HEK293 (cell line): ENCODE measurements around the gene E2F1.

Source experiments
- CTCF ChIA-PET: fragments of 350-600 bp; formaldehyde crosslinking; extraction: SDS; loops from one replicate; lab custom pipeline; 2021; ENCODE audit warnings: antibody characterized with exemption; lab: Yijun Ruan, JAX
- POLR2A ChIA-PET: fragments of 300-600 bp; formaldehyde crosslinking; extraction: SDS; loops from one replicate; lab custom pipeline; 2020; ENCODE audit warnings: antibody characterized with exemption, inconsistent platforms; lab: Yijun Ruan, JAX
- H3K27ac ChIP-seq: fragments of 200-500 bp; sonication (Bioruptor generic); 2 replicates; pipeline ENCODE4 v1.5.1; 2014; ENCODE audit warnings: low read depth, low read length, control low read depth, inconsistent platforms; ENCODE audit errors: extremely low read depth
- H3K36me3 ChIP-seq, 2 experiments: fragments of 200-500 bp in 1 of 2; sonication (Bioruptor generic) in 1 of 2; 1 replicate in 1 of 2; 2 replicates in 1 of 2; pipeline ENCODE4 v1.5.1; 2014 to 2017; ENCODE audit warnings: inconsistent platforms in 2 of 2, low read length in 2 of 2; ENCODE audit not compliant: control insufficient read depth in 2 of 2, insufficient read depth in 1 of 2
- H3K4me1 ChIP-seq: fragments of 200-500 bp; sonication (Bioruptor generic); 2 replicates; pipeline ENCODE4 v1.5.1; 2014; ENCODE audit warnings: mild to moderate bottlenecking, low read length, inconsistent platforms; ENCODE audit not compliant: control insufficient read depth, insufficient read depth
- H3K4me3 ChIP-seq: 2 replicates; pipeline ENCODE4 v1.5.1; 2011; ENCODE audit warnings: low read depth, mild to moderate bottlenecking, control low read depth, low read length, moderate library complexity
- H3K9me3 ChIP-seq: fragments of 200-500 bp; sonication (Bioruptor generic); 2 replicates; pipeline ENCODE4 v1.5.1; 2014; ENCODE audit warnings: low read depth, low read length, inconsistent platforms; ENCODE audit not compliant: control insufficient read depth, insufficient read depth
- HOXD13 ChIP-seq: sonication (generic); formaldehyde crosslinking; IDR thresholded peaks from 2 replicates; pipeline ENCODE4 v1.8.0; 2022; ENCODE audit warnings: missing genetic modification reagents, borderline replicate concordance
- KLF1 ChIP-seq: fragments of 450-650 bp; formaldehyde crosslinking; IDR thresholded peaks from 2 replicates; pipeline ENCODE4 v1.5.1; 2016; ENCODE audit warnings: missing biosample characterization, missing genetic modification characterization
- KLF9 ChIP-seq: fragments of 450-650 bp; formaldehyde crosslinking; IDR thresholded peaks from 2 replicates; pipeline ENCODE4 v1.5.1; 2016; ENCODE audit warnings: missing biosample characterization, missing genetic modification characterization, low read depth
- PATZ1 ChIP-seq: fragments of 450-650 bp; formaldehyde crosslinking; IDR thresholded peaks from 2 replicates; pipeline ENCODE4 v1.5.1; 2016; ENCODE audit warnings: missing biosample characterization, missing genetic modification characterization
- PRDM4 ChIP-seq: fragments of 450-650 bp; formaldehyde crosslinking; IDR thresholded peaks from 2 replicates; pipeline ENCODE4 v1.5.1; 2017; ENCODE audit warnings: missing biosample characterization, missing genetic modification characterization
- PRDM6 ChIP-seq: fragments of 450-650 bp; formaldehyde crosslinking; IDR thresholded peaks from 2 replicates; pipeline ENCODE4 v1.5.1; 2017; ENCODE audit warnings: missing biosample characterization, missing genetic modification characterization
- ZFHX2 ChIP-seq: fragments of 450-650 bp; formaldehyde crosslinking; conservative IDR thresholded peaks from 2 replicates; pipeline ENCODE4 v1.5.1; 2016; ENCODE audit warnings: missing biosample characterization, missing genetic modification characterization
- ZNF157 ChIP-seq: fragments of 450-650 bp; formaldehyde crosslinking; IDR thresholded peaks from 2 replicates; pipeline ENCODE4 v1.5.1; 2016; ENCODE audit warnings: missing biosample characterization, missing genetic modification characterization
- ZNF214 ChIP-seq: fragments of 450-650 bp; formaldehyde crosslinking; IDR thresholded peaks from 2 replicates; pipeline ENCODE4 v1.5.1; 2017; ENCODE audit warnings: missing biosample characterization, mild to moderate bottlenecking, missing genetic modification characterization, borderline replicate concordance
- ZNF26 ChIP-seq: fragments of 450-650 bp; formaldehyde crosslinking; IDR thresholded peaks from 2 replicates; pipeline ENCODE4 v1.5.1; 2016; ENCODE audit warnings: missing biosample characterization, missing genetic modification characterization
- ZNF302 ChIP-seq: fragments of 450-650 bp; formaldehyde crosslinking; IDR thresholded peaks from 2 replicates; pipeline ENCODE4 v1.5.1; 2016; ENCODE audit warnings: missing biosample characterization, missing genetic modification characterization, low read depth
- ZNF324 ChIP-seq: fragments of 450-650 bp; formaldehyde crosslinking; IDR thresholded peaks from 2 replicates; pipeline ENCODE4 v1.5.1; 2016; ENCODE audit warnings: missing biosample characterization, missing genetic modification characterization
- ZNF530 ChIP-seq: fragments of 450-650 bp; formaldehyde crosslinking; IDR thresholded peaks from 2 replicates; pipeline ENCODE4 v1.5.1; 2016; ENCODE audit warnings: low read depth, missing biosample characterization, missing genetic modification characterization
- ZNF621 ChIP-seq: fragments of 450-650 bp; formaldehyde crosslinking; IDR thresholded peaks from 2 replicates; pipeline ENCODE4 v1.5.1; 2017; ENCODE audit warnings: missing biosample characterization, missing genetic modification characterization
- ZNF654 ChIP-seq: fragments of 450-650 bp; formaldehyde crosslinking; IDR thresholded peaks from 2 replicates; pipeline ENCODE4 v1.5.1; 2016; ENCODE audit warnings: low read depth, missing biosample characterization, missing genetic modification characterization
- ZNF777 ChIP-seq: fragments of 450-650 bp; formaldehyde crosslinking; IDR thresholded peaks from 2 replicates; pipeline ENCODE4 v1.5.1; 2017; ENCODE audit warnings: missing biosample characterization, missing genetic modification characterization, borderline replicate concordance
- TF ChIP-seq, protein P1 (sequence below): fragments of 450-650 bp; formaldehyde crosslinking; IDR thresholded peaks from 2 replicates; pipeline ENCODE4 v1.5.1; 2016; ENCODE audit warnings: missing biosample characterization, missing genetic modification characterization, low read depth
- TF ChIP-seq, protein P2 (sequence below): fragments of 450-650 bp; formaldehyde crosslinking; IDR thresholded peaks from 2 replicates; pipeline ENCODE4 v1.5.1; 2016; ENCODE audit warnings: missing biosample characterization, missing genetic modification characterization

Gene E2F1

GRCh38 chr20:33653218-33653899 lies 32.8 kb downstream of the E2F1 start (continued):
- no peak for TF ChIP-seq PATZ1 (tag by site-specific recombination)

- H3K4me1 ChIP-seq: no peaks in the 10 kb centered on the region
- ChIA-PET POLR2A (interaction anchor here (2.9 to 3.5 kb wide), 2 partner anchors 12 kb away, joined by 7 to 23 read pairs; no protein-coding TSS in a partner anchor), CTCF (interaction anchor here (0.6 to 2.7 kb wide), 6 partner anchors 11 to 194 kb away, joined by 3 to 9 read pairs (median 4); no protein-coding TSS in a partner anchor)
- H3K36me3 ChIP-seq: peaks cover 0 to 6% of the 10 kb centered on the region in 2 experiments; a peak in 1 of 3 replicates
- TF ChIP-seq ZNF302 (no peak), ZFHX2 (tag by site-specific recombination) (no peak), PRDM6 (tag by site-specific recombination) (0 out of 2 replicates have a peak, but pooled peaks have one; percentile 37), PRDM4 (tag by site-specific recombination) (no peak), KLF9 (tag by site-specific recombination) (no peak), ZNF26 (no peak), HOXD13 (no peak), ZNF157 (tag by site-specific recombination) (no peak)
- no peaks in the 10 kb centered on the region for H3K9me3 ChIP-seq
- H3K27ac ChIP-seq: no peak overlapping the region
- H3K4me3 ChIP-seq: no peak overlapping the region
These were observed 34.6 kb downstream of the E2F1 start for GRCh38 chr20:33651562-33652048.

GRCh38 chr20:33650753-33651561 lies 35.2 kb downstream of the E2F1 start:
- Histone ChIP-seq H3K27ac (no peak overlapping the region), H3K4me3 (no peak overlapping the region), H3K4me1 (no peaks in the 10 kb centered on the region), H3K9me3 (no peaks in the 10 kb centered on the region), H3K36me3 (peaks cover 1 to 7% of the 10 kb centered on the region in 2 experiments; a peak in 2 of 3 replicates)
- CTCF ChIA-PET: interaction anchor here (0.5 to 2.2 kb wide), 4 partner anchors 12 to 196 kb away, joined by 3 to 9 read pairs (median 4); no protein-coding TSS in a partner anchor
- POLR2A ChIA-PET: interaction anchor here (0.8 to 2.9 kb wide), 2 partner anchors 13 to 41 kb away, joined by 3 to 7 read pairs; no protein-coding TSS in a partner anchor
- TF ChIP-seq ZNF777 (tag by site-specific recombination): no peak
- TF ChIP-seq ZNF621 (tag by site-specific recombination): no peak
- TF ChIP-seq, protein P1, sequence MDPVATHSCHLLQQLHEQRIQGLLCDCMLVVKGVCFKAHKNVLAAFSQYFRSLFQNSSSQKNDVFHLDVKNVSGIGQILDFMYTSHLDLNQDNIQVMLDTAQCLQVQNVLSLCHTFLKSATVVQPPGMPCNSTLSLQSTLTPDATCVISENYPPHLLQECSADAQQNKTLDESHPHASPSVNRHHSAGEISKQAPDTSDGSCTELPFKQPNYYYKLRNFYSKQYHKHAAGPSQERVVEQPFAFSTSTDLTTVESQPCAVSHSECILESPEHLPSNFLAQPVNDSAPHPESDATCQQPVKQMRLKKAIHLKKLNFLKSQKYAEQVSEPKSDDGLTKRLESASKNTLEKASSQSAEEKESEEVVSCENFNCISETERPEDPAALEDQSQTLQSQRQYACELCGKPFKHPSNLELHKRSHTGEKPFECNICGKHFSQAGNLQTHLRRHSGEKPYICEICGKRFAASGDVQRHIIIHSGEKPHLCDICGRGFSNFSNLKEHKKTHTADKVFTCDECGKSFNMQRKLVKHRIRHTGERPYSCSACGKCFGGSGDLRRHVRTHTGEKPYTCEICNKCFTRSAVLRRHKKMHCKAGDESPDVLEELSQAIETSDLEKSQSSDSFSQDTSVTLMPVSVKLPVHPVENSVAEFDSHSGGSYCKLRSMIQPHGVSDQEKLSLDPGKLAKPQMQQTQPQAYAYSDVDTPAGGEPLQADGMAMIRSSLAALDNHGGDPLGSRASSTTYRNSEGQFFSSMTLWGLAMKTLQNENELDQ (tag by site-specific recombination): no peak
- no peak for TF ChIP-seq ZNF654 (tag by site-specific recombination)
- TF ChIP-seq ZNF214: no peak
- no peak for TF ChIP-seq KLF1 (tag by site-specific recombination)
- no peak for TF ChIP-seq ZNF324
- no peak for TF ChIP-seq ZNF530 (tag by site-specific recombination)
- TF ChIP-seq, protein P2, sequence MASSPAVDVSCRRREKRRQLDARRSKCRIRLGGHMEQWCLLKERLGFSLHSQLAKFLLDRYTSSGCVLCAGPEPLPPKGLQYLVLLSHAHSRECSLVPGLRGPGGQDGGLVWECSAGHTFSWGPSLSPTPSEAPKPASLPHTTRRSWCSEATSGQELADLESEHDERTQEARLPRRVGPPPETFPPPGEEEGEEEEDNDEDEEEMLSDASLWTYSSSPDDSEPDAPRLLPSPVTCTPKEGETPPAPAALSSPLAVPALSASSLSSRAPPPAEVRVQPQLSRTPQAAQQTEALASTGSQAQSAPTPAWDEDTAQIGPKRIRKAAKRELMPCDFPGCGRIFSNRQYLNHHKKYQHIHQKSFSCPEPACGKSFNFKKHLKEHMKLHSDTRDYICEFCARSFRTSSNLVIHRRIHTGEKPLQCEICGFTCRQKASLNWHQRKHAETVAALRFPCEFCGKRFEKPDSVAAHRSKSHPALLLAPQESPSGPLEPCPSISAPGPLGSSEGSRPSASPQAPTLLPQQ (tag by site-specific recombination): no peak
